RWPE2 (cell line): ENCODE measurements around the gene ARHGAP11B.
"Not testable (repeated sequence)": the region's sequence is repeated elsewhere in the genome, so short reads cannot be mapped to it uniquely, and the experiment has no call there.

Source experiments
- ATAC-seq: fragments of 200-7000 bp; cut with Tn5 transposase; 3 replicates; pipeline ENCODE4 v1.9.1; 2021; ENCODE audit warnings: low read depth
- DNase-seq: peaks from one replicate; pipeline ENCODE4 v3.0.0-alpha.2; 2020; ENCODE audit warnings: low spot score
- H3K27ac ChIP-seq: fragments of 450-650 bp; 2 replicates; pipeline ENCODE4 v1.5.1; 2017; ENCODE audit warnings: mild to moderate bottlenecking; ENCODE audit not compliant: poor library complexity, severe bottlenecking
- H3K27me3 ChIP-seq: fragments of 250-450 bp; sonication (Bioruptor Pico); 2 replicates; pipeline ENCODE4 v1.5.1; 2021; ENCODE audit warnings: mild to moderate bottlenecking, moderate library complexity; ENCODE audit not compliant: insufficient read depth, poor library complexity, severe bottlenecking
- H3K36me3 ChIP-seq: fragments of 250-450 bp; sonication (Bioruptor Pico); 2 replicates; pipeline ENCODE4 v1.5.1; 2020; ENCODE audit warnings: low read depth, mild to moderate bottlenecking, moderate library complexity
- H3K4me1 ChIP-seq: fragments of 250-450 bp; sonication (Bioruptor Pico); 2 replicates; pipeline ENCODE4 v1.5.1; 2021; ENCODE audit warnings: mild to moderate bottlenecking, moderate library complexity; ENCODE audit not compliant: insufficient read depth, poor library complexity, severe bottlenecking
- H3K4me3 ChIP-seq: fragments of 250-450 bp; sonication (Bioruptor Pico); 2 replicates; pipeline ENCODE4 v1.5.1; 2021; ENCODE audit warnings: mild to moderate bottlenecking, moderate library complexity; ENCODE audit not compliant: severe bottlenecking
- H3K9me3 ChIP-seq: fragments of 250-450 bp; sonication (Bioruptor Pico); 2 replicates; pipeline ENCODE4 v1.5.1; 2021; ENCODE audit warnings: mild to moderate bottlenecking, moderate library complexity; ENCODE audit not compliant: severe bottlenecking
- CTCF ChIP-seq: fragments of 450-650 bp; IDR thresholded peaks from one replicate; pipeline ENCODE4 v1.5.1; 2017; ENCODE audit warnings: mild to moderate bottlenecking, moderate library complexity; ENCODE audit not compliant: poor library complexity, severe bottlenecking

Gene ARHGAP11B

GRCh38 chr15:30625436-30626193, at the start of gene ARHGAP11B:
Gene ARHGAP11B (plus strand): TSS chr15:30626128.
- peak; percentile 95 for ATAC-seq
- peak; percentile 99 for DNase-seq
- H3K27me3 ChIP-seq, H3K9me3 ChIP-seq: not testable (repeated sequence)
- Histone ChIP-seq H3K36me3 (peaks cover 25% of the 10 kb centered on the region), H3K4me1 (peaks cover 14% of the 10 kb centered on the region), H3K27ac (peak within 1 kb of the TSS; percentile 83), H3K4me3 (peak within 1 kb of the TSS; percentile 59)

- not testable (repeated sequence) for H3K9me3 ChIP-seq, DNase-seq, H3K4me1 ChIP-seq, ATAC-seq, H3K4me3 ChIP-seq, H3K27me3 ChIP-seq, H3K36me3 ChIP-seq, H3K27ac ChIP-seq
These were observed 46.4 kb upstream of the ARHGAP11B start for GRCh38 chr15:30579394-30579970.

- ATAC-seq, H3K9me3 ChIP-seq, H3K27ac ChIP-seq, H3K27me3 ChIP-seq, DNase-seq, H3K4me3 ChIP-seq, H3K4me1 ChIP-seq, H3K36me3 ChIP-seq: not testable (repeated sequence)
These were observed 45.2 kb upstream of the ARHGAP11B start for GRCh38 chr15:30580716-30581115.

- not testable (repeated sequence) for DNase-seq, ATAC-seq, H3K36me3 ChIP-seq, H3K4me3 ChIP-seq, H3K9me3 ChIP-seq, H3K27ac ChIP-seq, H3K27me3 ChIP-seq, H3K4me1 ChIP-seq
These were observed 27.0 kb upstream of the ARHGAP11B start for GRCh38 chr15:30598953-30599352.

GRCh38 chr15:30603796-30604195, 22.1 kb upstream of the ARHGAP11B start, which contains the start of gene GOLGA8H:
Gene GOLGA8H (plus strand): TSS chr15:30604028. CDS start chr15:30604126, 98 bp downstream.
- H3K27ac ChIP-seq, H3K4me1 ChIP-seq, H3K4me3 ChIP-seq, ATAC-seq, H3K27me3 ChIP-seq, H3K36me3 ChIP-seq, DNase-seq, H3K9me3 ChIP-seq: not testable (repeated sequence)

GRCh38 chr15:30612271-30612670, 13.7 kb upstream of the ARHGAP11B start:
- not testable (repeated sequence) for H3K4me3 ChIP-seq, H3K27me3 ChIP-seq, H3K9me3 ChIP-seq, H3K27ac ChIP-seq, DNase-seq, ATAC-seq, H3K36me3 ChIP-seq, H3K4me1 ChIP-seq

GRCh38 chr15:30621342-30621741, 4.6 kb upstream of the ARHGAP11B start:
- ATAC-seq = peak; percentile 9; the same call in 1 of the 3 replicates
- peak; percentile 40 for TF ChIP-seq CTCF
- not testable (repeated sequence) for H3K27ac ChIP-seq, H3K36me3 ChIP-seq, DNase-seq, H3K4me3 ChIP-seq, H3K9me3 ChIP-seq, H3K27me3 ChIP-seq, H3K4me1 ChIP-seq

- peak overlapping the region; percentile 83 for H3K27ac ChIP-seq
- DNase-seq = not testable (repeated sequence)
These were observed 252 bp downstream of the ARHGAP11B start for GRCh38 chr15:30626194-30626565.

GRCh38 chr15:30626632-30627031, 704 bp downstream of the ARHGAP11B start:
- H3K4me1 ChIP-seq = peaks cover 14% of the 10 kb centered on the region
- H3K9me3 ChIP-seq, DNase-seq, H3K27me3 ChIP-seq: not testable (repeated sequence)
- ATAC-seq = peak; percentile 17
- peak overlapping the region; percentile 83 for H3K27ac ChIP-seq
- H3K36me3 ChIP-seq = peaks cover 29% of the 10 kb centered on the region
- peak overlapping the region; percentile 59 for H3K4me3 ChIP-seq

More at GRCh38 chr15:30626194-30626565, 252 bp downstream of the ARHGAP11B start:
- Histone ChIP-seq H3K4me3 (peak overlapping the region; percentile 59), H3K36me3 (peaks cover 25% of the 10 kb centered on the region), H3K4me1 (peaks cover 14% of the 10 kb centered on the region)
- not testable (repeated sequence) for ATAC-seq, H3K27me3 ChIP-seq, H3K9me3 ChIP-seq
